GM12875 (cell line): ENCODE data around the gene LINC00237.

Source experiments
- H3K4me3 ChIP-seq: one replicate; pipeline ENCODE4 v1.5.1; 2011; ENCODE audit warnings: low read depth, low read length, control low read depth
- CTCF ChIP-seq: IDR thresholded peaks from 2 replicates; pipeline ENCODE4 v1.5.1; 2011; ENCODE audit warnings: low read depth, mild to moderate bottlenecking, control low read depth, inconsistent platforms, low read length, moderate library complexity, borderline replicate concordance; ENCODE audit not compliant: insufficient read depth

LINC00237 gene

GRCh38 chr20:21125849-21126580 is 19.9 kb upstream of the LINC00237 start, which contains the start of gene KIZ:
KIZ (plus strand) TSS chr20:21126082; CDS start chr20:21126116, 34 bp downstream.
- H3K4me3 ChIP-seq: peak within 1 kb of the TSS; percentile 66
- peak; percentile 46 for TF ChIP-seq CTCF

- H3K4me3 ChIP-seq: peak overlapping the region; percentile 5
- no peak for TF ChIP-seq CTCF
These were observed 19.1 kb upstream of the LINC00237 start for GRCh38 chr20:21125072-21125848.

GRCh38 chr20:21124190-21124589 is 18.0 kb upstream of the LINC00237 start:
- no peak for TF ChIP-seq CTCF
- no peak overlapping the region for H3K4me3 ChIP-seq

GRCh38 chr20:21118782-21119181 is 12.6 kb upstream of the LINC00237 start:
- no peak overlapping the region for H3K4me3 ChIP-seq
- no peak for TF ChIP-seq CTCF

GRCh38 chr20:21118138-21118537 is 12.0 kb upstream of the LINC00237 start:
- no peak overlapping the region for H3K4me3 ChIP-seq
- TF ChIP-seq CTCF: no peak

GRCh38 chr20:21117521-21117920 is 11.4 kb upstream of the LINC00237 start:
- H3K4me3 ChIP-seq: no peak overlapping the region
- no peak for TF ChIP-seq CTCF
